ENCODE results near the gene GALNT14. TPM values are rescaled to one million over a fixed set of nuclear protein-coding genes. Genes with fewer than 3 reads are reported as not detected.

Gene GALNT14
- total and polyA plus RNA-seq, 2 of the 13 experiments (the other 11 are each of a cell fraction or from before 2014, with no cell fraction given): not detected

- H4K20me1 ChIP-seq (ENCODE audit: insufficient read depth, low read length): no peaks in the 10 kb centered on the region
- no peaks in the 10 kb centered on the region for H3K79me2 ChIP-seq (ENCODE audit: insufficient read depth, low read length)
- no peak for TF ChIP-seq TFDP2 (CRISPR knock-in tag; IDR thresholded peaks at IDR 0.05)
- no peak for TF ChIP-seq ZBTB7B (CRISPR knock-in tag; IDR thresholded peaks at IDR 0.05)
- TF ChIP-seq ZNF318 (CRISPR knock-in tag; IDR thresholded peaks at IDR 0.05): no peak
- TF ChIP-seq ZNF850 (CRISPR knock-in tag; conservative IDR thresholded peaks at IDR 0.05): no peak
- TF ChIP-seq ZNF703 (CRISPR knock-in tag; IDR thresholded peaks at IDR 0.05; ENCODE audit: borderline replicate concordance): no peak
- TF ChIP-seq, protein P1, sequence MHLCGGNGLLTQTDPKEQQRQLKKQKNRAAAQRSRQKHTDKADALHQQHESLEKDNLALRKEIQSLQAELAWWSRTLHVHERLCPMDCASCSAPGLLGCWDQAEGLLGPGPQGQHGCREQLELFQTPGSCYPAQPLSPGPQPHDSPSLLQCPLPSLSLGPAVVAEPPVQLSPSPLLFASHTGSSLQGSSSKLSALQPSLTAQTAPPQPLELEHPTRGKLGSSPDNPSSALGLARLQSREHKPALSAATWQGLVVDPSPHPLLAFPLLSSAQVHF (CRISPR knock-in tag; IDR thresholded peaks at IDR 0.05): no peak
- TF ChIP-seq, protein P2, sequence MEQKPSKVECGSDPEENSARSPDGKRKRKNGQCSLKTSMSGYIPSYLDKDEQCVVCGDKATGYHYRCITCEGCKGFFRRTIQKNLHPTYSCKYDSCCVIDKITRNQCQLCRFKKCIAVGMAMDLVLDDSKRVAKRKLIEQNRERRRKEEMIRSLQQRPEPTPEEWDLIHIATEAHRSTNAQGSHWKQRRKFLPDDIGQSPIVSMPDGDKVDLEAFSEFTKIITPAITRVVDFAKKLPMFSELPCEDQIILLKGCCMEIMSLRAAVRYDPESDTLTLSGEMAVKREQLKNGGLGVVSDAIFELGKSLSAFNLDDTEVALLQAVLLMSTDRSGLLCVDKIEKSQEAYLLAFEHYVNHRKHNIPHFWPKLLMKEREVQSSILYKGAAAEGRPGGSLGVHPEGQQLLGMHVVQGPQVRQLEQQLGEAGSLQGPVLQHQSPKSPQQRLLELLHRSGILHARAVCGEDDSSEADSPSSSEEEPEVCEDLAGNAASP (CRISPR knock-in tag; IDR thresholded peaks at IDR 0.05; ENCODE audit: borderline replicate concordance): no peak
- TF ChIP-seq ZNF724P (CRISPR knock-in tag; IDR thresholded peaks at IDR 0.05; ENCODE audit: borderline replicate concordance): no peak
- TF ChIP-seq, protein P3, sequence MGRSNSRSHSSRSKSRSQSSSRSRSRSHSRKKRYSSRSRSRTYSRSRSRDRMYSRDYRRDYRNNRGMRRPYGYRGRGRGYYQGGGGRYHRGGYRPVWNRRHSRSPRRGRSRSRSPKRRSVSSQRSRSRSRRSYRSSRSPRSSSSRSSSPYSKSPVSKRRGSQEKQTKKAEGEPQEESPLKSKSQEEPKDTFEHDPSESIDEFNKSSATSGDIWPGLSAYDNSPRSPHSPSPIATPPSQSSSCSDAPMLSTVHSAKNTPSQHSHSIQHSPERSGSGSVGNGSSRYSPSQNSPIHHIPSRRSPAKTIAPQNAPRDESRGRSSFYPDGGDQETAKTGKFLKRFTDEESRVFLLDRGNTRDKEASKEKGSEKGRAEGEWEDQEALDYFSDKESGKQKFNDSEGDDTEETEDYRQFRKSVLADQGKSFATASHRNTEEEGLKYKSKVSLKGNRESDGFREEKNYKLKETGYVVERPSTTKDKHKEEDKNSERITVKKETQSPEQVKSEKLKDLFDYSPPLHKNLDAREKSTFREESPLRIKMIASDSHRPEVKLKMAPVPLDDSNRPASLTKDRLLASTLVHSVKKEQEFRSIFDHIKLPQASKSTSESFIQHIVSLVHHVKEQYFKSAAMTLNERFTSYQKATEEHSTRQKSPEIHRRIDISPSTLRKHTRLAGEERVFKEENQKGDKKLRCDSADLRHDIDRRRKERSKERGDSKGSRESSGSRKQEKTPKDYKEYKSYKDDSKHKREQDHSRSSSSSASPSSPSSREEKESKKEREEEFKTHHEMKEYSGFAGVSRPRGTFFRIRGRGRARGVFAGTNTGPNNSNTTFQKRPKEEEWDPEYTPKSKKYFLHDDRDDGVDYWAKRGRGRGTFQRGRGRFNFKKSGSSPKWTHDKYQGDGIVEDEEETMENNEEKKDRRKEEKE (IDR thresholded peaks at IDR 0.05): no peak
- no peak overlapping the region for H3K4me3 ChIP-seq (replicated peaks in 1 of 3; ENCODE audit: insufficient read depth in 1 of 3, low read depth in 2 of 3, low read length in 3 of 3)
- 0 out of 5 replicates have a peak, but pooled peaks cover 0 to 3% of the 10 kb centered on the region in 2 experiments for H3K27me3 ChIP-seq (ENCODE audit: control insufficient read depth in 1 of 2, insufficient read depth in 2 of 2, low read length in 2 of 2)
- no peaks in the 10 kb centered on the region for H3K4me1 ChIP-seq (ENCODE audit: insufficient read depth, low read length)
- no peak for ATAC-seq
- no peak overlapping the region for H3K9ac ChIP-seq (ENCODE audit: insufficient read depth, low read depth, low read length)
- DNase-seq (ENCODE audit: low spot score): no peak
- WGBS (ENCODE audit: low lambda C conversion rate): 8% methylated on average over 7 of the region's 7 CpGs
- no peak overlapping the region for H3K27ac ChIP-seq (ENCODE audit: extremely low read length, insufficient read depth, low read length)
- POLR2A ChIA-PET: no interaction called here
- in situ Hi-C loops (cut with HindIII; ENCODE audit: extremely low pct_ligation_motif_present, low pct_unique_long_range_greater_than_20kb) (no loop called here), intact Hi-C loops (cut with micrococcal nuclease; ENCODE audit: unreplicated experiment) (no loop called here)
- H2AFZ ChIP-seq (ENCODE audit: low read length): no peak overlapping the region
- no peak for FAIRE-seq
- no peaks in the 10 kb centered on the region for H3K9me3 ChIP-seq (ENCODE audit: low read length)
- BruUV-seq (replicated peaks): no TSS peak
- CTCF ChIA-PET (ENCODE audit: low intra/inter-chr PET ratio, low total read pairs): no interaction called here
- H3K4me2 ChIP-seq (ENCODE audit: low read depth, low read length): no peak overlapping the region
- no peaks in the 10 kb centered on the region for H3K36me3 ChIP-seq (replicated peaks in 1 of 2; ENCODE audit: control insufficient read depth in 1 of 2, insufficient read depth in 2 of 2, low read length in 2 of 2)
Observed at GRCh38 chr2:31090188-31090587, 48.1 kb downstream of the GALNT14 start.
